HG02759 (cell line): Measurements from ENCODE around the gene JPH4.

ENCODE experiments used
- ATAC-seq: cut with Tn5 transposase; IDR thresholded peaks from one replicate; pipeline ENCODE4 v1.9.1; 2021; ENCODE audit warnings: mild to moderate bottlenecking, moderate library complexity; ENCODE audit not compliant: unreplicated experiment

The JPH4 gene

GRCh38 chr14:23578560-23579310 lies at the start of gene JPH4:
TSS of gene JPH4 (minus strand) at chr14:23578790. CDS start at chr14:23577453, 1,337 bp downstream.
- no peak for ATAC-seq

- ATAC-seq = no peak
Observed at GRCh38 chr14:23627961-23628360, 49.4 kb upstream of the JPH4 start.

- no peak for ATAC-seq
Observed at GRCh38 chr14:23626946-23627345, 48.4 kb upstream of the JPH4 start.

GRCh38 chr14:23624830-23625404 lies 46.3 kb upstream of the JPH4 start:
- no peak for ATAC-seq

GRCh38 chr14:23623962-23624361 lies 45.4 kb upstream of the JPH4 start:
- ATAC-seq = no peak

GRCh38 chr14:23622990-23623389 lies 44.4 kb upstream of the JPH4 start:
- ATAC-seq = no peak

GRCh38 chr14:23621932-23622730 lies 43.5 kb upstream of the JPH4 start:
- no peak for ATAC-seq

GRCh38 chr14:23621204-23621931 lies 42.8 kb upstream of the JPH4 start:
- no peak for ATAC-seq

- no peak for ATAC-seq
Observed at GRCh38 chr14:23620177-23620702, 41.6 kb upstream of the JPH4 start.

GRCh38 chr14:23618415-23618988 lies 39.9 kb upstream of the JPH4 start:
- no peak for ATAC-seq

- ATAC-seq = no peak
Observed at GRCh38 chr14:23617539-23617938, 38.9 kb upstream of the JPH4 start.

- ATAC-seq = no peak
Observed at GRCh38 chr14:23615856-23616255, 37.3 kb upstream of the JPH4 start.

GRCh38 chr14:23614395-23614828 lies 35.8 kb upstream of the JPH4 start:
- ATAC-seq = no peak

- ATAC-seq = no peak
Observed at GRCh38 chr14:23613242-23614070, 34.9 kb upstream of the JPH4 start.

- no peak for ATAC-seq
Observed at GRCh38 chr14:23612802-23613201, 34.2 kb upstream of the JPH4 start.

- no peak for ATAC-seq
Observed at GRCh38 chr14:23612354-23612732, 33.8 kb upstream of the JPH4 start.

GRCh38 chr14:23610815-23611289 lies 32.3 kb upstream of the JPH4 start:
- ATAC-seq = no peak

GRCh38 chr14:23610090-23610814 lies 31.7 kb upstream of the JPH4 start:
- ATAC-seq = no peak
